ENCODE data around the gene CACNA1C. TPM values are rescaled to one million over a fixed set of nuclear protein-coding genes. Genes with fewer than 3 reads are reported as not detected.
A peak's percentile ranks its signal among the peaks of the same experiment; 100 is the strongest.

The CACNA1C gene
- total RNA-seq, 4 donors from 2014 or later, result 0.38 to 2.4 (median 1.4) TPM

DNA sequence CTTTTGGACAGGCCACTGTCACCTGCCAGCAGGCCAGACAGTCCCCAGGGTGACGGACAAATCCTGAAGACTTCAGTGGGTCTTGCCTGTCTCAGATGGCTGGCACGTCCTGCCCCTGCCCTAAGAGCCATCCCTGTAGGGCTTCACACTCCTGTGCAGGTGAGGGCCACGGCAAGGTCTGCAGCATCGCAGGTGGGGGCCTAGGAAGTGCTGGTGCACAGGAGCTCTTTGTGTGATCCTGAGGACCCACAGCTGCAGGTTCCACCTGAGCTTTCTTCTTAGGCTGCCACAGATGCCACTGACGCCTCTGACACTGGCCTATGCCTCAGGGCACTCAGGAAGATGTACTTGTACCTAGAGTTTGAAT, 633.5 kb downstream of the CACNA1C start:
- DNase-seq (ENCODE audit: low spot score in 2 of 2), result peak in 1 of 2 donors; percentile 2
- 94 to 100% methylated on average over 1 to 5 of the region's 5 CpGs for WGBS, 2 donors
- no peak overlapping the region for H3K4me3 ChIP-seq (ENCODE audit: low read depth, poor library complexity, severe bottlenecking)
- intact Hi-C loops (cut with DNase I; ENCODE audit: low total_unique reads), result no loop called here
- TF ChIP-seq POLR2A (IDR thresholded peaks at IDR 0.05), result no peak

GRCh38 chr12:2687058-2687457, 634.3 kb downstream of the CACNA1C start:
- intact Hi-C loops (cut with DNase I; ENCODE audit: low total_unique reads), result no loop called here
- no peak for TF ChIP-seq POLR2A (IDR thresholded peaks at IDR 0.05)
- no peak for TF ChIP-seq CTCF (IDR thresholded peaks at IDR 0.05)
- WGBS, 2 donors, result 97 to 98% methylated on average over 5 of the region's 5 CpGs
- peak; percentile 3 to 59 for DNase-seq (ENCODE audit: low spot score in 2 of 2)
- no peak overlapping the region for H3K4me3 ChIP-seq (ENCODE audit: low read depth, poor library complexity, severe bottlenecking)

DNA sequence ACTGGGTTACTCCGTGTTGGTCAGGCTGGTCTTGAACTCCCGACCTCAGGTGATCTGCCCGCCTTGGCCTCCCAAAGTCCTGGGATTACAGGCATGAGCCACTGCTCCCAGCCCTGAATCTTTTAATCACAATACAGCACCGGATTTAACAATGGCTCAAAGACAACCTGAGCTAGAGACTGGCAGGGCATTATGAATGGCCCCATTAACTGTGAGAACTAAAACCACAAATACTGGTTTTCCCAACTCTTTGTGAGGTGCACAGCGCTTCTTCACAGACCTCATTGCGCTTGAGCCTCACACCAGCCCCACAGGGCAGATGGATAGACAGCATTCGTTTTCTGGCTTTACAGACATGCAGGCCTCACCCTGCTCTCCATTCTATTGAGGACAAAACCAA, 634.9 kb downstream of the CACNA1C start:
- no peak for TF ChIP-seq CTCF (IDR thresholded peaks at IDR 0.05)
- DNase-seq (ENCODE audit: low spot score in 2 of 2), result peak in 1 of 2 donors; percentile 2
- no peak overlapping the region for H3K4me3 ChIP-seq (ENCODE audit: low read depth, poor library complexity, severe bottlenecking)
- intact Hi-C loops (cut with DNase I; ENCODE audit: low total_unique reads), result no loop called here
- WGBS, 2 donors, result 83 to 84% methylated on average over 7 of the region's 7 CpGs

- TF ChIP-seq POLR2A (IDR thresholded peaks at IDR 0.05), result no peak
- TF ChIP-seq CTCF (IDR thresholded peaks at IDR 0.05), result no peak
- intact Hi-C loops (cut with DNase I; ENCODE audit: low total_unique reads), result no loop called here
- no peak overlapping the region for H3K4me3 ChIP-seq (ENCODE audit: low read depth, poor library complexity, severe bottlenecking)
- DNase-seq (ENCODE audit: low spot score in 2 of 2), result peak; percentile 6 to 68
- WGBS, 2 donors, result 95% methylated on average over 18 to 20 of the region's 20 CpGs
Measured at GRCh38 chr12:2688381-2688931, 635.7 kb downstream of the CACNA1C start.

- H3K4me3 ChIP-seq (ENCODE audit: low read depth, poor library complexity, severe bottlenecking), result no peak overlapping the region
- intact Hi-C loops (cut with DNase I; ENCODE audit: low total_unique reads), result no loop called here
- WGBS, 2 donors, result 89 to 94% methylated on average over 8 to 9 of the region's 9 CpGs
- peak; percentile 7 to 48 for DNase-seq (ENCODE audit: low spot score in 2 of 2)
- TF ChIP-seq POLR2A (IDR thresholded peaks at IDR 0.05), result no peak
- TF ChIP-seq CTCF (IDR thresholded peaks at IDR 0.05), result no peak
Measured at GRCh38 chr12:2689393-2689792, 636.6 kb downstream of the CACNA1C start.

- no peak for TF ChIP-seq CTCF (IDR thresholded peaks at IDR 0.05)
- no peak for TF ChIP-seq POLR2A (IDR thresholded peaks at IDR 0.05)
- peak; percentile 5 to 46 for DNase-seq (ENCODE audit: low spot score in 2 of 2)
- no peak overlapping the region for H3K4me3 ChIP-seq (ENCODE audit: low read depth, poor library complexity, severe bottlenecking)
- intact Hi-C loops (cut with DNase I; ENCODE audit: low total_unique reads), result no loop called here
- WGBS, 2 donors, result 80 to 82% methylated on average over 8 of the region's 8 CpGs
Measured at GRCh38 chr12:2689879-2690278, 637.1 kb downstream of the CACNA1C start.
